Hepatocyte (in vitro differentiated cells): Measurements from ENCODE around the gene GRB10.

ENCODE experiments used
- CTCF ChIP-seq: fragments of 200-600 bp; sonication (generic); IDR thresholded peaks from 2 replicates; pipeline ENCODE4 v1.5.1; 2016; ENCODE audit warnings: antibody characterized with exemption, mild to moderate bottlenecking; ENCODE audit not compliant: poor library complexity
- EZH2 ChIP-seq: fragments of 200-600 bp; sonication (generic); IDR thresholded peaks from 2 replicates; pipeline ENCODE4 v1.6.1; 2016; ENCODE audit warnings: antibody characterized with exemption, mild to moderate bottlenecking, borderline replicate concordance

- no peak for TF ChIP-seq CTCF
- no peak for TF ChIP-seq EZH2
Observed at GRCh38 chr7:50584793-50585408, 197.8 kb downstream of the GRB10 start.
